Measurements from ENCODE around the gene NAA38.

Gene NAA38

DNA sequence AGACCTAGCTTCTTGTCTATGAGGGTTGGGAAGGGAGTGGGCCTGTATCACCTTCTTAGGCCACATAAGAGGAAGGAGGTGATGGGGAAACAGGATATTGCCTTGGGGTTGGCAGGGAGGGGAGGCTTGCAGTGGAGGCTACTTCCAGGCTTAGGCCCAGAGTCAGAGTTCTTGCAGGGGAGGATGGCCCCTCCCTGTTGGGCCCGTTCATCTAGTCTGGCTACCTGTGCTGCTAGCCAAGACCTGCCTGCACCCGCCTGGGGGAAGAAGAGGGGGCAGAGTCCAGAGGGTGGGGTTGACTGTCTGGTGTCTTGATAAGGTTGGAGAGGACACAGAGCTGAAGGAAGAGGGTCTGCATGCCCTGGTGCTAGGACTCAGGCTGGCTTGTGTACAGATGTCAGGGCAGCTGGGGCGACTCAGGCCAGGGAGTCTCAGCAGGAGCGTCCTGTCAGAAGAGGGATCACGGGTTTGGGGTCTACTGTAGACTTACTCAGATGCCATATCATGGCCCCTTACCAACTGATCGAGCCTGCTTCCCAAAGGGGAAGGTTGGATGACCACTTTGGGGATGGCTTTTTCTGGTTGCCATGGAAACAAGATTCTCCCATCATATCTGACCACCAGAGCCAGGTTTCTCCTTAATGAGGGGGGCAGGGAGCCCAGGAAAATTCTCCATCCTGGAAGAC, 18.0 kb downstream of the NAA38 start:
- DNase-seq: peak; percentile 46

DNA sequence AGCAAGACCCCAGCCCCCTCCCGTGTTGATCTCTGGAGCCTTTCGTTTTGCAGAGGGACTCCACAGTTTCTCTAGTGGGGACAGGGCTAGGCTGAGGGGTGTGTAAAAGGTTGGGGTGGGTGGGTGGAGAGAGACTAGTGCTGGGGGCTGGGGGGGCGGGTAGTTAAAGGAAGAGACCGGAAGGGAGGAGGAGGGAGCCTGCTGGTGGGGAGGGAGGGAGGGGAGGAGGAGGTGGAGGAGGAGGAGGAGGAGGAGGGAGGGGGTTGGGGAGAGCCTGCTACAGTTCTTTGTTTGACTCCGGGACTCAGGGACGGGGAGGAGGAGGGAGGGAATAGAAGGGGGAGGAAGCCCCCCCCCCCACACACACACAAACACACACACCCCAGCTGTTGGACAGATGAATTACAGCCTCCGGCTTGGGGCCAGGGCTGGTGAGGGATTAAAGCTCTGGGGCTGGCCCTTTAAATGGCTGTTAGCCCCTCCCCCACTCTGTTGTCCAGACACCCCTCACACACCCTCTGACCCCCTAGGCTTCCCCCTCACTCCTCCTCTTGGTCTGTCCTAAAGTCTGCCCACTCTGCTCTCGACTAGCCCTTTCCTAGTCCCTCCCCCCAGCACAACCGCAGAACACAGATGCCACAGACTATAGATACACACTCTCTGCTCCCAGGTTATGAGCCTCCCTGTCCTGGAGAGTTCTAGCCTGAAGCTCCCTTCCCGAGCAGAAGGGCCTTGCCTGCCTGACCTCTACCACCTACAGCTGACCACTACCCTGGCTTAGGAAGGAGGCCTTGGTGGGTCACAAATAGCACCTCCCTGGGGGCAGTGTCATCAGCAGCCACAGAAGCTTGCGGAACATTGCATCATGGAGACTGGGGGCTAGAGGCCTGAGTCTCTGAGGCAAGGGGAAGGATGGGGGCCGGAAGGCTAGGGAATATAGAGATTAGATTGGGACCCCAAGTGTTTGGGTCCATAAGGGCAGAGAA, 19.0 kb downstream of the NAA38 start:
- DNase-seq: peak; percentile 51

DNA sequence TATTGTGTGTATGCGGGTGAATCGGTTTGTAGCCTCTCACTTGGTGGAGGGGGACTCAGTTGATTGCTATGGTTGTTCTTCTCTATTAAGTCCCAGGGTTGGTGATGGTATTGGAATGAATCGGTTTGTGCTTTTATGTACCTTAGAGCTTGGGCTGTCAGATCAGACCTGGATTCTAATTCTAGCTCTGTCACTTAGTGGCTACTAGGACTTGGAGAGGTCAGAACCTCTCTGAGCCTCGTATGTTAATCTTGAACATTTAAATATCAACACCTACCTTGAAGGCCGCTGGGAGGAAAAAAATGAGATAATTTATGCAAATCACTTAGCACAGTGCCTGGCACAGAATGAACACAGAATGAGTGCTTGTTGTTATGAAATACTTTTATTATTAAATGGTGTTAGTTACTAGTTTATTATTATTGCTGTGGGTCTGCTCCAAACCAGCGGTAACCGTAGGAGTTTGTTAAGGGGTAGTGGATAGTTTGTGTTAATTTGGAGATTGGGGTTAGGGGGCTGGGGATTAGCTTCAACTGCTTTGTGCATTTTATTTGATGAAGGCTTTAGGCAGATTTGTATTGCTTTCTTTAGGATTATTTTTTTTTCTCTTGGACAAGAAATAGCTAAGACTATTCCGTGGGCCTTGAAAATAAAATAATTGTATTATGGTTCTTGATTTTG, 19.8 kb downstream of the NAA38 start:
- DNase-seq: peak; percentile 65

DNA sequence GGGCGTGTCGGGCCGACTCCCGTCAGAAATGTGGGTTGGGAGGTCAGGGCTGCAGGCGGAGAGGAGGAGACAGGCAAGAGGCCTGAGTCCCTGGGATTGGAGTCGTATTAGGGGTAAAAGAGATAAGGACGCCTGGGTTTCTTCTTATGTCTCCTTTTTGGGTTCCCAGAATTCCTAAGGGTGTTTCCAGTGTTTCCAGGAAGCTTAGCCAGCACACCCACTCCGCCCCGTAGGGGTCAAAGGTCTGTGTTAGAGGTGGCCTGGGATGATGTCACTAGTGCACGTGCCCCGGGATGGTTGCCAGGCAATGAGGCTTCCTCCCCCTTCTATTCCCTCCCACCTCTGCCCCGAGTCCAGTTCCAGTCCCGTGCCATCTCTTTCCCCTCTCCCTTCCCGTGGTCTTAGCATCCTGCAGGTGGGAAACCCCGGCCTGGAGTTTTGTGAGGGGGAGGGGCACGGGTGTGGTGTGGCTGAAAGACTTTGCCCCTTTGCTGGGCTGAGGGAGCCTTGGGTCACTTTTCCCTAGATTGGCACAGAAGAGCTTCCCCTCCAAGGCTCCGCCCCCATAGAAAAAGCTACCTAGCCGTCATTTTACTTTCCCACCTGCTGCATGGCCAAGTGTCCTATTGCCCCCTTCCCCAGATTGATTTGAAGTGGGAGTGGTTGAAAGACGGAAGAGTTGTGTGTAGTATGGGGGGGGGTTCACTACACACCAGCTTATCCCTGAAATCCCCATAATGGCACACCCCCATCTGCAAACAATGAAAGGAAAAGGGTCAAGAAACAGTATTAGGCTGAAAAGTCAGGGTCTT, 20.6 kb downstream of the NAA38 start:
- peak; percentile 92 for DNase-seq

DNA sequence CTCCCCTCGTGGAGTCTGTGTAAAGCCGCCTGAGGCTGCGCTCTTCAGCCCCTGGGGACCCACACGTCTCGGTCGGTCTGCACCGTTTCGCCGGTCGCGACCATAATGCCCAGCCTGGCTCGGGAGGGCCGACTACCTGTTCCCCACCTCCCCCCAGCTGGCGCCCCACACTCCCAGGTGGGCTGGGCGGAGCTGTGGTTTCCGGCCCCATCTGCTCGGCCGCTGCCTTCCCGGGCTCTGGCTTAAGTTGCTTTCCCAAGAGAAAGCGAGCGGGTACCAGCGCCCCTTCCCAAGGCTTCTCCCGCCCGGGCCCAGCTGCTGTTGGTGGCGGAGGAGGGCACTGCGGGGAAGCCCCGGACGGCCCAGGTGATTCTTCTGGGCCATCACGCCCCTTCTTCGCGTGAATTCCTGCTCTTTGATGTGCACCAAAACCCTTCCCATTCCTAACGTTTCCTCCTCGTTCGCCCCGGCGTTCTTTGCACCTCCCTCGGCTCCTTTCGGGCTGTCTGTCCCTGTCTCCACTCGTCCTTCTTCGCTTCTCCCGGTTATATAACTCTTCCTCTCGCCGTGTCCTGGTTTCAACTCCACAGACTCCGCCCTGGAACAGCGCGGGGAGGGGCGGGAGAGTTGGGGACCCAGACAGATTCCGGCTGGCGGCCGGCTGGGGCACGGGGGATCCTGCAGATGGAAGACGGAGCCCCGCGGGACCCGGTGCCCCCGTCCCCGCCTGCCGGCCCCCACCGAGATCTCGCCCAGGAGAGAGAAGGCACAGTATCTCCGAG, 21.4 kb downstream of the NAA38 start:
- DNase-seq: peak; percentile 61

DNA sequence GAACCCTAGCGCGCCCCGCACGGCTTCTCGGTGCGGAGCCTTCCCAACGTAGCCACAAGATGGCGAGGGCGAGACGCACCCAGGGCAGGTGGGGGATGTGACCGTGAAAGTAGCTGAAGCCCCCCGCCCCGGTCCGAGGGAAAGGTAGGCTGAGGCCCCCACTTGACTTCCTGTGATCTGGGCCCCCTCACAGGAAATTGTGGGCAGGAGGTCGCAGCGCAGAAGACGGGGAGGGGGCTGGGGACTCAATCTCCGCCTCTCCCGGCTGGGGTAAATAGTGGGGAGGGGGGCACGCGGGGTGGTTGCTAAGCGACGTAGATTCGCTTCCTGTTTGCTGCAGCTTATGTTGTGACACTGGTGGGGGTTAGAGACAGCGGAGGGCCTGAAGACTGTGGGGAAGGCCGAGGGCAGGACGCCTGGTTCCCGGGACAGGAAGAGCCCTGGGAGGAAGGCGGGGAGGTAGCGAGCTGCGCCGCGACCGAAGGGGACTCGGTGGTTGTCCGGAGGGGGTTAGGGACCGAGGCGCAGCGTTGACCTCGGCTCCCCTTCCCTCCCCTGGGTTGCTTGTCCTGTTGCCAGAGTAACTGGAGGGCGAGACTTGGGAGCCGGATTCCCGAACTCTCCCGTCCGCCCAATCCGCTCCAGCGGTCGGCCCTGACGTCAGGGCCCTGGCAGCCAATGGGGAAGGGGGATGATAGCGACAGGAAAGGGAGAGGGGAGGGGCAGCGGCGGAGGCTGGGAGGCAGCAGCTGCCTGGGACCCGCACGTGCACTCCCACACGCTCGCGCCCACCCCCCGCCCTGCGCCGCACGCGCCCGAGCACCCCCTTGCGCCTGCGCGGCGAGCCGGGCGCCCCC, 22.2 kb downstream of the NAA38 start:
- DNase-seq: peak; percentile 97

DNA sequence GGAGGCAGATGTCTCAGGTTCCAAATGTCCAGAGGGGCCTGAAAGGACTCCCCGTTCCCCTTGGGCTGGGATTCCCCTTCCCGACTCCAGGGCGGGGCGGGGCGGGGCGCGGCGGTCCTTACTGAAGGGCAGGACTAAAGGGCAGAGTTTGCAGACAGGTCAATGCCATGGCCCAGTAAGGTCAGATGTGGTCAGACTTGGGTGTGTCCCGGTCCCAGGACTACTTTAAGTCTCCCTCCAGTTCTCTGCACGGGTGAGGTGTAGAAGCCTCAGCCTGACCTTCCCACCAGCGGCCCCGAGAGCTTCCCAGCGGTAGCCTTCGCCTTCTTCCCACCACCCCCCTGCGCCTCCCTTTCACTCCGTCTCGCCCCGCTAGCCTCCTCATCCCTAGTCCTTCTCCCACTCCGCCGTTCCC, 22.8 kb downstream of the NAA38 start:
- DNase-seq: peak; percentile 88

DNA sequence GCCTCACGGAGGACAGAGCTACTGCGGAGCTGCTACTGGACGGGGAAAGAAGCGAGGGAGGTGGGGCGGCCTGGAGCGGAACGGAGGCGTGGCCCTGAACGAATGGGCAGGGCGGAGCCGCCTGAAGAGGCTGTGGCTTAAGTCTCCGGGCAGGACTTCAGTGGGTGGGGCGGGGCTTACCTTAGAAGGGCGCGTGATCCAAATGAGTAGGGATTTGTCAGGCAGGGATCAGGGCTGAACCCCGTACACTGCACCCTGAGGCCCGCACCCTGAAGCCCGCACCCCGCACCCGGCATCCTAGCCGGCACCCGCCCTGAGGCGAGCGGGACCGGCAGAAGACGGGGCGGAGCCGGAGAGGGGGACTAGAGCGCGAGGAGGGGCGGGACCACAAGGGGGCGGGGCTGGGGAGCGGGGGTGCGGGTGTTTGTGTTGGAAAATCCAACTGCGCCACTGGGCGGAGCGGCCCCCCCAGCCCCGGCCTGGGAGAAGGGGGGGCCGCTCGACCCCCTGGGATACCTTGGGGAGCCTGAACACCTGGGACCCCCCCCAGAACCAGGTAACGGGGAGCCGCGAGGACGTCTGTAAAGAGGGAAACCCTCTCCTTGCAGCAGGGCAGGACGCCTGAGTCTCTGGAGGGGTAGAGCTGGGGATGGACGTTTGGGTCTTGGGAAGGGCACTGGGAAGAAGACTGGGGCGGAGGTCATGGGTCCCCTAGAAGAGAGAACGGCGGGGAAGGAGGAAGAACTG, 23.4 kb downstream of the NAA38 start, which contains the start of gene KDM6B:
Gene KDM6B (plus strand): TSS at position 423 of the 747 bp plus-strand sequence. CDS start 11,338 bp downstream, outside the sequence.
- peak; percentile 95 for DNase-seq

DNA sequence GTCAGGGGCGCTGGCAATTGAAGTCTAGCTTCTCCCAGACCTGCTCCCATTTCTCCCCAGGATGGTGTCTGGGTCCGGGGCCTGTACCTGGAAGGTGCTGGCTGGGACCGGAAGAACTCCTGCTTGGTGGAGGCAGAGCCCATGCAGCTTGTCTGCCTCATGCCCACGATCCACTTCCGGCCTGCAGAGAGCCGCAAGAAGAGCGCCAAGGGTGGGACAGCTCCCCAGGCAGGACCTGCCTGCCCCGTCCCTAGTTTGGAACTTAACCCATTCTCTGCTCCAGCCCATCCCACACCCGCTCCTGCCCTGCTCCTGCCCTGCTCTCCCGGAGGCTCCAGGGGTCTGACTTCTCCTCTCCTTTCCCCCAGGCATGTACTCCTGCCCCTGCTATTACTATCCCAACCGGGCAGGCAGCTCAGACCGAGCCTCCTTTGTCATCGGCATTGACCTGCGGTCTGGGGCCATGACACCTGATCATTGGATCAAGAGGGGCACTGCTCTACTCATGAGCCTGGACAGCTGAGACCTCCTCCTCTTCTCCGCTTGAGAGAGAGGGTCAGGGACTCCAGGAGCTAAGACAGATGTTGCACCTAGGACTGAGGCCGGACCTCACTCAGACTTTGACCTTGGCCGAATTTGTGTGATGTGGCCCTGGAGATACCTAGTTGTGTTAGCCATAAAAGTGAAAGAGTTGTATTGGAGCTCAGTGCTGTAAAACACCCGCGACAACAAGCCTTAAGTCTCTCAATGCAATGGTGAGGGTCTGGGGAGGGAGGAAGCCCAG, 24.2 kb downstream of the NAA38 start:
- no peak for DNase-seq

DNA sequence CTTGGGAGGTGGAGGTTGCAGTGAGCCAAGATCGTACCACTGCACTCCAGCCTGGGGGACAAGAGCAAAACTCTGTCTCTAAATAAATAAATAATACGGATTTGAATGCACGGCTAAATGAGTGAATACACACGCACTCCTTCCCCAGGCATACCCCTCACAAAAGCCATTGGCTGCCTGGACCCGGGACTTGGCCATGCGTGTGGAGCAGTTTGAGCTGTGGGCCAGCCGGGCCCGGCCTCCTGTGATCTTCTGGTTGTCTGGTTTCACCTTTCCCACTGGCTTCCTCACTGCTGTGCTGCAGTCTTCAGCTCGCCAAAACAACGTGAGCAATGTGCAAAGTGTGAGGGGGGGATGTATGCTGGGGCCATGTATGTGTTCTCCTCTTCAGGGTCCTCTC, 24.9 kb downstream of the NAA38 start:
- DNase-seq: no peak

DNA sequence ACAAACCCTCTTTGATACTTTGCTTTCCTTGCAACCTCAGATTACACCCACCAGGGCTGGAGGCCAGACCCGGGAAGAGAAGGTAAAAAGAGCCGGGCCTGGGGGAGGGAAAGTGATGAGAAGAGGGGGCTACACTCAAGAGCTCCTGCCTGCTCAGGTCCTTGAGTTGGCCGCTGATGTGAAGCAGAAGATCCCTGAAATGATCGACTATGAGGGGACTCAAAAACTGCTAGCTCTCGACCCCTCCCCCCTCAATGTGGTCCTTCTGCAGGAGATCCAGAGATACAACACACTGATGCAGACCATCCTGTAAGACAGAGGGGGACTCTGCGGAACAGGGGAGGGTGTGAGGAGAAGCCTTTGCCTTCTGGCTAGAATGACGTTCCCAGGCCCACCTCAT, 26.1 kb downstream of the NAA38 start:
- DNase-seq: no peak

DNA sequence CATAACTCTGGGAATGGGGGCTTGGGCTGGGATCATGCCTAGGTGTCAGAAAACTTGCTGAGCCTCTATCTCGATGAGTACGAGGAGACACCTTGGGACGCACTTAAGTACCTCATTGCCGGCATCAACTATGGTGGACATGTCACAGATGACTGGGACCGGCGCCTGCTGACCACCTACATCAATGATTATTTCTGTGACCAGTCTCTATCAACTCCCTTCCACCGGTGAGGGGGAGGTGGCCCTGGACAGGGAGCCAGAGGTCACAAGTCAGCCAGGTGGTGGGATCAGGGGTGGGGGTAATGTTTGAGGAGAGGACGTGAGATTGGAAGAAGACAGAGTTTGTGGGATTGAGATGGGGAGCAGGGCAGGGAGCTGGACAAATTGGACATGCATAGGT, 26.7 kb downstream of the NAA38 start:
- DNase-seq: no peak

DNA sequence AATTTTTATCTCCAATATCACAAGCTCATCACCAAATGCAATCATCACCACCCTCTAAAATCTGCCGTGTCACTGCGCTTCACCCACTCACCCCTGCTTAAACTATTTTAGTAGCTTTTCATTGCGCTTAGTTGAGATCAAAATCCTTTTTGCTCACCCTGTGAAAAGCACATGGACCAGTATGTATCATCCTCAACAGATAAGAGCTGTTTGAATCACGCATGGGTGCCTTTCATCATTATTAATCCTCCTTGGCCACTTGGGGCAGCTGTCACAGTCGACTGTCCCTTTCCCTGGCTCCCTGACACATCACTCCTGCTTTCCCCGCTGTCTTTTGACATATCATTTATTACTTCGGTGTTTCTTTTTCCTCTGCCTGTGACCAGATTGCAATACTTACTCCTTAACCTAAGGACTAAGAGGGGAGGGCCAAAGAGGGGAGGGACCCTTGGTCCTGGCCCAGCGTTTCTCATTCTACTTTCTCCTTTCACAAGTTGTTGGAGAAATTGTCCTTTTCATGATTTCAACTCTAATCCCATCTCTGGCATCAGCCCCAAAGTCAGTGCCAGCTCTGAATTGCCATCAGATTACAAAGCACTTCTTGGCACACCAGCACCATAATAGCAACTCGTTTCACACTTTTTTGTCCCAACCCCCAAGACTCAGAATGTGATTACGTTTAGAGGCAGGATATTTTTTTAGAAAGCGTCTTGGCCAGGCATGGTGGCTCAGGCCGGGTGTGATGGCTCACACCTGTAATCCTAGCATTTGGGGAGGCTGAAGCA, 32.0 kb downstream of the NAA38 start:
- peak; percentile 40 for DNase-seq

DNA sequence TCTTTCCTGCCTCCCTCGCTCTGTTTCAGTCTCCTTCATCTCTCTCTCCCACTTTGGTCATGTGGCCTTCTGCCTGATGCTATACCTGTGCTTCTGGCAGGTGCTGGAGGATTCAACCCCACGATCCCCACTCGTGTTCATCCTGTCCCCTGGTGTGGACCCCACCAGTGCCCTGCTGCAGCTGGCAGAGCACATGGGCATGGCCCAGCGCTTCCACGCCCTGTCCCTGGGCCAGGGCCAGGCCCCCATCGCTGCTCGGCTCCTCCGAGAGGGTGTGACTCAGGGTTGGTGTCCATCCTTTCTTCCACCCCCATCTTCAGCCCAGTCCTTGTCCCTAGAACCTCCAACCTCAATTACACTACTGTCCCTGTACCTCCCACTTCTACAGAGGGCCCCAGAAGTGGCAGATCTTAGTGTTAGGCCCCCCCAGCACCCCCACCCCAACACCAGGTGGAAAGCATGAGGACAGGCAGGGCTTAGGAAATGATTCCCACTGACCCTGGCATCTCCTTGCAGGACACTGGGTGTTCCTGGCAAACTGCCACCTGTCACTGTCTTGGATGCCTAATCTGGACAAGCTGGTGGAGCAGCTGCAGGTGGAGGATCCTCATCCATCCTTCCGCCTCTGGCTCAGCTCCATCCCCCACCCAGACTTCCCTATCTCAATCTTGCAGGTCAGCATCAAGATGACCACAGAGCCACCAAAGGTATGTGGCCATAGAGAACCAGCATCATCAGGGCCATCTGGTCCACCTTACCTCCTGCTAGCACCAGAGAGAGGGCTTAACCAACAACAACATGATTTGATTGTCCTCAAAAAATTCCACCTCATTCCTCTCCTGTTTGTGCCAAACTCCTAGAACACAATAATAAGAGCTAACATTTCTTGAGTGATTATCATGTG, 33.1 kb downstream of the NAA38 start:
- DNase-seq: no peak

DNA sequence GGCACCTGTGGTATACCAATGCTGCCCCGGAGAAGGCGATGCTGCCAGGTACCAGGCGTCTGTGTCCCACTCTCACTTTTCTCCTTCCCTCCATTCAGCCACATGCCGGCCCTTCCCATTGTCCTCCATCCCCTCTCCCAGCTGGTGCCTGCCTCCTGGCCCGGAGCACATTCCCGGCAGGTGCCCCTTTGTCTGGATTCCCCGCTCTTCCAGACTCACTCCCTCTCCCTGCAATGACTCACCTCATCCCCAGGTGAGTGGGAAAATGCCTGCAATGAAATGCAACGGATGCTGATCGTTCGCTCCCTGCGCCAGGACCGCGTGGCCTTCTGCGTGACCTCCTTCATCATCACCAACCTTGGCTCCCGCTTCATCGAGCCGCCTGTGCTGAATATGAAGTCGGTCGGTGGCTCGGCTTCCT, 33.8 kb downstream of the NAA38 start:
- DNase-seq: no peak

DNA sequence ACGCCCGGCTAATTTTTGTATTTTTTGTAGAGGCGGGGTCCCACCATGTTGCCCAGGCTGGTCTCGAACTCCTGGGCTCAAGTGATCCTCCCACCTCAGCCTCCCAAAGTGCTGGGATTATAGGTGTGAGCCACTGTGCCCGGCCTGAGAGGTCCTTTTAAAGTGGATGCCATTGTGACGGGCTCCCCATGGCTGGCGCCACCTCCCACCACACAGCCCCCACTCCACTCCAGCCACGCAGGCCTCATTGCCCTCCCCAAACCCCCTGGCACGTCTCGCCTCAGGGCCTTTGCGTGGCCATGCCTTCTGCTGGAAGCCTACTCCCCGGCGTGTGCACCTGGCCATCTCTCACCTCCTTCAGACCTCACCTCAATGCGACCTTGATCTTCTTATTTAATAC, 35.2 kb downstream of the NAA38 start:
- no peak for DNase-seq

DNA sequence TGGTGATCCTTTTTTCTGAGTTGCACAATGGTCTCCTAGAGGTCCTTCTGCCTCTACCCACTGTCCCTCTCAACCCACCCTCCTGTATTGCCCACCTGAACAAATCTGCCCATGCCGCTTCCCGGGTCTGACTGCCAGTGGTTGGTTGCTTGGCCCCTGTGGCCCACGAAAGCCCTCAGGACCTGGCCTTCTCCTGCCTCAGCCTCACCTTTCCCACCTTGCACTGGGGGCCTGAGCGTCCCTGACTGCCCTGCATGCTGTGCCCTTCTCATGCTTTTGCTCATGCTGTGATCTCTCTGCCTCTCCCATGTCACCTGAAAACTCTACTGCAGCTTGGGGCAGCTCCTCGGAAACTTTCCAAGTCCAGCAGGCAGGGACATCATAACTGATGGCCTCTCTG, 37.1 kb downstream of the NAA38 start:
- no peak for DNase-seq
